ENCODE results near the gene LAMA3.

- TF ChIP-seq, protein P1, sequence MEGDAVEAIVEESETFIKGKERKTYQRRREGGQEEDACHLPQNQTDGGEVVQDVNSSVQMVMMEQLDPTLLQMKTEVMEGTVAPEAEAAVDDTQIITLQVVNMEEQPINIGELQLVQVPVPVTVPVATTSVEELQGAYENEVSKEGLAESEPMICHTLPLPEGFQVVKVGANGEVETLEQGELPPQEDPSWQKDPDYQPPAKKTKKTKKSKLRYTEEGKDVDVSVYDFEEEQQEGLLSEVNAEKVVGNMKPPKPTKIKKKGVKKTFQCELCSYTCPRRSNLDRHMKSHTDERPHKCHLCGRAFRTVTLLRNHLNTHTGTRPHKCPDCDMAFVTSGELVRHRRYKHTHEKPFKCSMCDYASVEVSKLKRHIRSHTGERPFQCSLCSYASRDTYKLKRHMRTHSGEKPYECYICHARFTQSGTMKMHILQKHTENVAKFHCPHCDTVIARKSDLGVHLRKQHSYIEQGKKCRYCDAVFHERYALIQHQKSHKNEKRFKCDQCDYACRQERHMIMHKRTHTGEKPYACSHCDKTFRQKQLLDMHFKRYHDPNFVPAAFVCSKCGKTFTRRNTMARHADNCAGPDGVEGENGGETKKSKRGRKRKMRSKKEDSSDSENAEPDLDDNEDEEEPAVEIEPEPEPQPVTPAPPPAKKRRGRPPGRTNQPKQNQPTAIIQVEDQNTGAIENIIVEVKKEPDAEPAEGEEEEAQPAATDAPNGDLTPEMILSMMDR (IDR thresholded peaks at IDR 0.05), result no peak
- no peak for TF ChIP-seq POLR2A (IDR thresholded peaks at IDR 0.05)
Measured at GRCh38 chr18:23690505-23691068, 1.3 kb downstream of the LAMA3 start.
